Caco-2 (cell line): Measurements from ENCODE around the gene MBOAT2. TPM values are rescaled to one million over a fixed set of nuclear protein-coding genes. Genes with fewer than 3 reads are reported as not detected.

Source experiments
- BruUV-seq: library from RNA; stranded (reverse); fragments of 400-500 nt; replicated peaks from 2 replicates; lab custom pipeline; 2021; lab: Mats Ljungman, UMichigan
- CTCF ChIA-PET: fragments of 300-600 bp; sonication (Branson Sonifier 250); formaldehyde crosslinking; loops from one replicate; lab custom pipeline; 2022; ENCODE audit warnings: antibody characterized with exemption; lab: Charles Lee
- POLR2A ChIA-PET: fragments of 300-600 bp; sonication (Branson Sonifier 250); formaldehyde crosslinking; loops from one replicate; lab custom pipeline; 2022; ENCODE audit warnings: antibody characterized with exemption; lab: Charles Lee
- DNase-seq, 2 experiments: peaks; one replicate each; pipeline versions ENCODE4 v3.0.0 to v3.0.0-alpha.2; 2020 to 2022
- H3K27me3 ChIP-seq: replicated peaks from 2 replicates; pipeline ENCODE4 v1.6.0; 2011; ENCODE audit warnings: low read length; ENCODE audit not compliant: control insufficient read depth, insufficient read depth
- H3K36me3 ChIP-seq: 2 replicates; pipeline ENCODE4 v1.5.1; 2011; ENCODE audit warnings: low read length; ENCODE audit not compliant: control insufficient read depth, insufficient read depth
- H3K4me1 ChIP-seq: fragments of 250-450 bp; sonication (Bioruptor Pico); 2 replicates; pipeline ENCODE4 v1.5.1; 2020; ENCODE audit warnings: mild to moderate bottlenecking
- H3K4me3 ChIP-seq: 2 replicates; pipeline ENCODE4 v1.5.1; 2011; ENCODE audit warnings: low read depth, mild to moderate bottlenecking, control low read depth, low read length
- H3K9me3 ChIP-seq: fragments of 250-450 bp; sonication (Bioruptor Pico); 2 replicates; pipeline ENCODE4 v1.5.1; 2020; ENCODE audit warnings: mild to moderate bottlenecking, moderate library complexity
- H3K27ac Mint-ChIP-seq: one replicate; pipeline ENCODE4 v1.8.0; 2022; ENCODE audit warnings: mixed read lengths; ENCODE audit not compliant: unreplicated experiment
- H3K27me3 Mint-ChIP-seq: one replicate; pipeline ENCODE4 v1.8.0; 2022; ENCODE audit warnings: mixed read lengths; ENCODE audit not compliant: insufficient read depth, unreplicated experiment
- H3K36me3 Mint-ChIP-seq: one replicate; pipeline ENCODE4 v1.8.0; 2022; ENCODE audit warnings: mild to moderate bottlenecking, mixed read lengths; ENCODE audit not compliant: insufficient read depth, unreplicated experiment
- H3K4me1 Mint-ChIP-seq: one replicate; pipeline ENCODE4 v1.8.0; 2022; ENCODE audit warnings: low read depth, mixed read lengths; ENCODE audit not compliant: unreplicated experiment
- H3K4me3 Mint-ChIP-seq: one replicate; pipeline ENCODE4 v1.8.0; 2022; ENCODE audit warnings: mild to moderate bottlenecking, moderate library complexity, mixed read lengths; ENCODE audit not compliant: unreplicated experiment
- H3K9me3 Mint-ChIP-seq: one replicate; pipeline ENCODE4 v1.8.0; 2022; ENCODE audit warnings: mixed read lengths; ENCODE audit not compliant: unreplicated experiment
- CTCF ChIP-seq, 2 experiments: fragments of 200-600 bp in 1 of 2; IDR thresholded peaks; 1 replicate in 1 of 2; 2 replicates in 1 of 2; pipeline versions ENCODE4 v1.5.1 to v1.8.0; 2011 to 2022; ENCODE audit warnings: antibody characterized with exemption in 1 of 2, control low read depth in 1 of 2, inconsistent platforms in 1 of 2, low read depth in 1 of 2, low read length in 1 of 2, mild to moderate bottlenecking in 1 of 2, moderate library complexity in 1 of 2; ENCODE audit not compliant: insufficient read depth in 1 of 2, severe bottlenecking in 1 of 2, unreplicated experiment in 1 of 2
- intact Hi-C: fragments of 100-400 bp; cut with micrococcal nuclease; formaldehyde crosslinking; loops from one replicate; pipeline ENCODE4 v1.10.0; 2022; ENCODE audit not compliant: unreplicated experiment
- total RNA-seq: library from RNA; stranded (reverse); gene quantifications from 2 replicates; pipeline ENCODE4 v1.2.3, GENCODE V29; 2022

The MBOAT2 gene
- total RNA-seq, 1 experiment from 2014 or later: 12.6 TPM

GRCh38 chr2:9002313-9002636 lies 1.2 kb downstream of the MBOAT2 start:
- Mint-ChIP-seq H3K27me3 (peaks cover 4% of the 10 kb centered on the region), H3K4me1 (peaks cover 13% of the 10 kb centered on the region), H3K4me3 (peak overlapping the region; percentile 78), H3K27ac (no peak overlapping the region), H3K36me3 (no peaks in the 10 kb centered on the region), H3K9me3 (no peaks in the 10 kb centered on the region)
- Histone ChIP-seq H3K36me3 (no peaks in the 10 kb centered on the region), H3K4me1 (peaks cover 8% of the 10 kb centered on the region), H3K27me3 (no peaks in the 10 kb centered on the region), H3K4me3 (no peak overlapping the region), H3K9me3 (no peaks in the 10 kb centered on the region)
- ChIA-PET CTCF (no interaction called here), POLR2A (no interaction called here)
- intact Hi-C loops: loop anchor here (5.0 kb wide), 1 partner anchor 130 kb away; no protein-coding TSS in a partner anchor
- BruUV-seq: TSS peak; percentile 50
- TF ChIP-seq CTCF (IDR thresholded peaks at IDR 0.05; ENCODE audit: insufficient read depth in 1 of 2, low read depth in 1 of 2, low read length in 1 of 2, severe bottlenecking in 1 of 2, unreplicated experiment in 1 of 2): no peak
- no peak for DNase-seq

GRCh38 chr2:9001778-9002177 lies 1.7 kb downstream of the MBOAT2 start:
- H3K9me3 Mint-ChIP-seq: no peaks in the 10 kb centered on the region
- no peaks in the 10 kb centered on the region for H3K27me3 ChIP-seq
- H3K36me3 Mint-ChIP-seq: no peaks in the 10 kb centered on the region
- H3K27me3 Mint-ChIP-seq: peaks cover 4% of the 10 kb centered on the region
- H3K4me1 ChIP-seq: peaks cover 8% of the 10 kb centered on the region
- no peak overlapping the region for H3K27ac Mint-ChIP-seq
- CTCF ChIA-PET: no interaction called here
- no TSS peak for BruUV-seq
- no peak overlapping the region for H3K4me3 ChIP-seq
- no peak for TF ChIP-seq CTCF (IDR thresholded peaks at IDR 0.05; ENCODE audit: insufficient read depth in 1 of 2, low read depth in 1 of 2, low read length in 1 of 2, severe bottlenecking in 1 of 2, unreplicated experiment in 1 of 2)
- peaks cover 13% of the 10 kb centered on the region for H3K4me1 Mint-ChIP-seq
- intact Hi-C loops: loop anchor here (5.0 kb wide), 1 partner anchor 129 kb away; no protein-coding TSS in a partner anchor
- POLR2A ChIA-PET: no interaction called here
- no peaks in the 10 kb centered on the region for H3K9me3 ChIP-seq
- H3K4me3 Mint-ChIP-seq: no peak overlapping the region
- H3K36me3 ChIP-seq: no peaks in the 10 kb centered on the region
- no peak for DNase-seq

GRCh38 chr2:9001229-9001628 lies 2.3 kb downstream of the MBOAT2 start:
- BruUV-seq: no TSS peak
- Histone ChIP-seq H3K27me3 (no peaks in the 10 kb centered on the region), H3K4me1 (peaks cover 8% of the 10 kb centered on the region), H3K9me3 (no peaks in the 10 kb centered on the region), H3K36me3 (no peaks in the 10 kb centered on the region), H3K4me3 (no peak overlapping the region)
- intact Hi-C loops: loop anchor here (5.0 kb wide), 1 partner anchor 129 kb away; no protein-coding TSS in a partner anchor
- peaks cover 4% of the 10 kb centered on the region for H3K27me3 Mint-ChIP-seq
- DNase-seq: no peak
- H3K4me3 Mint-ChIP-seq: no peak overlapping the region
- ChIA-PET CTCF (no interaction called here), POLR2A (no interaction called here)
- no peaks in the 10 kb centered on the region for H3K9me3 Mint-ChIP-seq
- H3K4me1 Mint-ChIP-seq: peaks cover 13% of the 10 kb centered on the region
- TF ChIP-seq CTCF (IDR thresholded peaks at IDR 0.05; ENCODE audit: insufficient read depth in 1 of 2, low read depth in 1 of 2, low read length in 1 of 2, severe bottlenecking in 1 of 2, unreplicated experiment in 1 of 2): no peak
- no peak overlapping the region for H3K27ac Mint-ChIP-seq
- no peaks in the 10 kb centered on the region for H3K36me3 Mint-ChIP-seq
